ENCODE measurements around the gene AIMP1. TPM values are rescaled to one million over a fixed set of nuclear protein-coding genes. Genes with fewer than 3 reads are reported as not detected.

Gene AIMP1
- total RNA-seq, 3 donors from 2014 or later, result 42.6 to 51.9 (median 46.9) TPM

DNA sequence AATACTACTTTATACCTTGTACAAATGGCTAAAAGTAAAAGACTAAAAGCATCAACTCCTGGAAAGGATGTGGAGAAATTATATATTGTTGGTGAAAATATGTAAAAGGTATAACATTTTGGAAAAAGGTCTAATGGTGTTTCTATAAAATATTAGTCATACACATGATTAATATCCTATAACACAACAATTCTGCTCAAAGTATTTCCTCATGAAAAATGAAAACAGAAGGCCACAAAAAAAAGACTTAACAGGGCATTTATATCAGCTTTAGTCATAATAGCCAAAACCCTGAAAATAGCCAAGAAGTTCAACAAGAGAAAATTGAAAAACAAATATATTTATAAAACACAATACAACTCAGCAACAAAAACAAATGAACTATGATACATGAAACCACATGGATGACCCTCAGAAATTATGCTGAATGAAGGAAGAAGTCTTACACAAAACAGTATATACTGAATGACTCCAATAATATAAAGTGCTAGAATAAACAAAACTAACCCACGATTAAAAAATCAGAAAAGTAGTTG is 39.1 kb upstream of the AIMP1 start:
- intact Hi-C loops (cut with DNase I, micrococcal nuclease), result no loop called here
- Histone ChIP-seq H3K36me3 (ENCODE audit: low read depth) (no peaks in the 10 kb centered on the region), H3K9me3 (no peaks in the 10 kb centered on the region), H3K4me3 (no peak overlapping the region), H3K4me1 (ENCODE audit: low read depth) (no peaks in the 10 kb centered on the region)
- DNase-seq (no peak), ATAC-seq (no peak)
- TF ChIP-seq, protein P1, sequence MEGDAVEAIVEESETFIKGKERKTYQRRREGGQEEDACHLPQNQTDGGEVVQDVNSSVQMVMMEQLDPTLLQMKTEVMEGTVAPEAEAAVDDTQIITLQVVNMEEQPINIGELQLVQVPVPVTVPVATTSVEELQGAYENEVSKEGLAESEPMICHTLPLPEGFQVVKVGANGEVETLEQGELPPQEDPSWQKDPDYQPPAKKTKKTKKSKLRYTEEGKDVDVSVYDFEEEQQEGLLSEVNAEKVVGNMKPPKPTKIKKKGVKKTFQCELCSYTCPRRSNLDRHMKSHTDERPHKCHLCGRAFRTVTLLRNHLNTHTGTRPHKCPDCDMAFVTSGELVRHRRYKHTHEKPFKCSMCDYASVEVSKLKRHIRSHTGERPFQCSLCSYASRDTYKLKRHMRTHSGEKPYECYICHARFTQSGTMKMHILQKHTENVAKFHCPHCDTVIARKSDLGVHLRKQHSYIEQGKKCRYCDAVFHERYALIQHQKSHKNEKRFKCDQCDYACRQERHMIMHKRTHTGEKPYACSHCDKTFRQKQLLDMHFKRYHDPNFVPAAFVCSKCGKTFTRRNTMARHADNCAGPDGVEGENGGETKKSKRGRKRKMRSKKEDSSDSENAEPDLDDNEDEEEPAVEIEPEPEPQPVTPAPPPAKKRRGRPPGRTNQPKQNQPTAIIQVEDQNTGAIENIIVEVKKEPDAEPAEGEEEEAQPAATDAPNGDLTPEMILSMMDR (IDR thresholded peaks at IDR 0.05), result no peak

DNA sequence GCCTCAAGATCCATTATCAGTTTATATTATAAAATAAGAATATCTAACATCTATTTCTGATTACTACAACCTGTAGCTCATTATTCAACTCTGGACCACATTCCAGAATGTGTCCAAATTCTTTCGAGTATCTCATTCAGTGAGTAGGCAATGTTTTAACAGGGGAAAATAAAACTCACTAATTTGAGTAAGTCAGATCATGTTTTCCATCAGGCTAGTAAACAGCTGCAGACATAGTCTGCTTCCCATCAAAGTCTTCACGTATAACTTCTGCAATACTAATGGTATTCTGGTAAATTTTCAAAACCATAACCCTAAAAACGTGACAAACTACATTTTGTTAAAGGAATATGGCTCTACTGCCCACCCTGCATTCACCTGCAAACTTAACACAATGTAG is 32.1 kb upstream of the AIMP1 start:
- DNase-seq (no peak), ATAC-seq (no peak)
- TF ChIP-seq, protein P1 (IDR thresholded peaks at IDR 0.05), result no peak
- Histone ChIP-seq H3K9me3 (no peaks in the 10 kb centered on the region), H3K4me1 (ENCODE audit: low read depth) (no peaks in the 10 kb centered on the region), H3K36me3 (ENCODE audit: low read depth) (no peaks in the 10 kb centered on the region), H3K4me3 (no peak overlapping the region)
- intact Hi-C loops (cut with DNase I, micrococcal nuclease), result no loop called here

DNA sequence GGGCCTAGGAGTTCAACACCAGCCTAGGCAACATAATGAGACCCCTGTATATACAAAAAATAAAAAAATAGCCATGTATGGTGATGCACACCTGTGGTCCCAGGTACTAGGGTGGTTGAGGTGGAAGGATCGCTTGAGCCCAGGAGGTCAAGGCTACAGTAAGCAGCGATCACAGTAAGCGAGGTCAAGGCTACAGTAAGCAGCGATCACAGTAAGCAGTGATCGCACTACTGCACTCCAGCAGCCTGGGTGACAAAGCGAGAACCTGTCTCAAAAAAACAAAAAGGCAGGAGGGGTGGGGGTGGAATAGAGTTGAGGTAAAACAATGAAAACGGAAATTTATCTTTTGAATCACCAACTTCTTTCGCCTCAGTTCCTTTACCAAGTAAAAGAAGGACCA is 29.7 kb upstream of the AIMP1 start:
- Histone ChIP-seq H3K36me3 (ENCODE audit: low read depth) (no peaks in the 10 kb centered on the region), H3K4me3 (no peak overlapping the region), H3K9me3 (no peaks in the 10 kb centered on the region), H3K4me1 (ENCODE audit: low read depth) (no peaks in the 10 kb centered on the region)
- ATAC-seq (no peak), DNase-seq (no peak)
- TF ChIP-seq, protein P1 (IDR thresholded peaks at IDR 0.05), result no peak
- intact Hi-C loops (cut with DNase I, micrococcal nuclease), result no loop called here

DNA sequence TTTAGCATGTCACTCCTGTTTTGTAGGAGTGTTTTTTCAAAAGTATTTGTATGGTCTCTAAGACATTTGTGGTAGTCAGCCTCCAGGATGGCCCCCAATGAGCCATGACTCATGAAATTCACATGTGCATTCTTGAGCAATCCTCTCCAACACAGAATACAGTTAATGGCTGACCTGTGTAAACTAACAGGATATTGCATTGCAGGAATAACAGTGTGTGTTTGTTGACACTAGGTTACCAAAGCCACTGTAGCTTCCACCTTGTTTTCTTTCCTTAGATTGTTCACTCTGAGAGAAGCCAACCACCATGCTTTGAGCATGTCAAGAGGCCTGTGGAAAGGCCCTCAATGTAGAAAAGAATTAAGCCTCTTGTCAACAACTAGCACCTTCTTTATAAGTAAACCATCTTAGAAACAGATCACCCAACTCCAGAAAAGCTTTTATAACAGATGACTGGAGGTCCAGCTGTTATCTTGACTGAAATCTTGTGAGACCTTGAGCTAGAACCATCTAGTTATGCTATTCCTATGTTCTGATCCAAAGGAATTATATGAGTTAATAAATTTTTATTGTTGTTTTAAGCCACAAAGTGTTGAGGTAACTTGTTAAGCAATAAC is 28.9 kb upstream of the AIMP1 start:
- no peaks in the 10 kb centered on the region for H3K9me3 ChIP-seq
- H3K36me3 ChIP-seq (ENCODE audit: low read depth), result no peaks in the 10 kb centered on the region
- ATAC-seq (peak; percentile 80), DNase-seq (no peak)
- TF ChIP-seq, protein P1 (IDR thresholded peaks at IDR 0.05), result no peak
- no peaks in the 10 kb centered on the region for H3K4me1 ChIP-seq (ENCODE audit: low read depth)
- H3K4me3 ChIP-seq, result no peak overlapping the region
- intact Hi-C loops (cut with DNase I, micrococcal nuclease), result no loop called here

DNA sequence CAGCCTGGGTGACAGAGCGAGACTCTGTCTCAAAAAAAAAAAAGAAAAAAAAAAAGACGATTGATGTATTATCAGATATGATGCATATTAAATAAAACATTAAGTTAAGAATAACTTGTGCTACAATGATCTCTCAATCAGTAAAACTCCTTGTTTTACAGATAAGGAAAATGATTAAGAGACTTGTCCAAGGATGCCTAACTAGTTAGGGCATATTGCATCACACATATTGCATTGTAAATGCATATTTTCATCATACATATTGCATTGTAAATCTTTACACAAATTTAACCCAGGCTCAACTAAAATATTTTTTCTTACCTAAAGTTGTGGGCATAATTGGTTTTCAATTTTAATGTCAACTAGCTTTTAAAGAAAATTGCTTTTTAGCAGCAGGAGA is 26.6 kb upstream of the AIMP1 start:
- intact Hi-C loops (cut with DNase I, micrococcal nuclease), result no loop called here
- H3K9me3 ChIP-seq, result no peaks in the 10 kb centered on the region
- no peaks in the 10 kb centered on the region for H3K4me1 ChIP-seq (ENCODE audit: low read depth)
- TF ChIP-seq, protein P1 (IDR thresholded peaks at IDR 0.05), result no peak
- no peak overlapping the region for H3K4me3 ChIP-seq
- no peaks in the 10 kb centered on the region for H3K36me3 ChIP-seq (ENCODE audit: low read depth)
- DNase-seq (no peak), ATAC-seq (no peak)

Measured in mucosa of descending colon (tissue), 3 donors.